Measurements from ENCODE around the gene ZFYVE28. TPM values are rescaled to one million over a fixed set of nuclear protein-coding genes. Genes with fewer than 3 reads are reported as not detected.

ZFYVE28 gene
- total and polyA plus RNA-seq, 5 donors from 2014 or later, result 8.5 to 86.4 (median 17.6) TPM

DNA sequence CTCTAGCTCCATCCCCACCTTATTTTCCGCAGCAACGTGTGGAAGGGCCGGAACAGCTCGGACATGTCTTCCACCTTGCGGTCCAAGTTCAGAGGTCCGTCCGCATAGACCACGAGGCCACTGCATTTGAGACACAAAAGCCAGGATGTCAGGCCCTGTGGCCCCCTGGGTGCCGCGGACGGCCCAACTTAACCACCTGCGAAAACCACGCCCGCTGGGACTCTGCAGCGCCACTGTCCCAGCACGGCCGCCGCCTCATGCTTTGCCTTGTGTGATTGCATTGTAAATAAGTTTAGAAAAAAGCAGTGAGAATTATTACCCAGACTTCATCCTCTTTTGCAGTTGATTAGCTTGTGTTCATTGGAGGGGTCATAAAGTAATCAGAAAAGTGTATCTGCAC is 98.3 kb downstream of the ZFYVE28 start:
- H3K27ac Mint-ChIP-seq, result no peak overlapping the region
- no peak overlapping the region for H3K4me3 ChIP-seq (ENCODE audit: low read depth, low read length)
- no peaks in the 10 kb centered on the region for H3K27me3 ChIP-seq (ENCODE audit: control insufficient read depth, insufficient read depth, low read length)
- H3K4me1 Mint-ChIP-seq, result peaks cover 0 to 2% (median 0%) of the 10 kb centered on the region in 4 donors
- H3K27me3 Mint-ChIP-seq, result peaks cover 4% of the 10 kb centered on the region
- no peaks in the 10 kb centered on the region for H3K4me1 ChIP-seq (ENCODE audit: control insufficient read depth, insufficient read depth, low read length, poor library complexity, severe bottlenecking)
- ATAC-seq (ENCODE audit: low read depth in 2 of 2) (no peak), DNase-seq (no peak)
- peaks cover 0 to 7% (median 0%) of the 10 kb centered on the region in 7 donors for H3K9me3 Mint-ChIP-seq
- H3K27ac ChIP-seq (ENCODE audit: insufficient read depth, low read length, poor library complexity, severe bottlenecking), result no peak overlapping the region
- no peak overlapping the region for H3K4me3 Mint-ChIP-seq
- no peaks in the 10 kb centered on the region for H3K36me3 ChIP-seq (ENCODE audit: control insufficient read depth, insufficient read depth, low read length)
- H3K36me3 Mint-ChIP-seq, result peaks cover 12% of the 10 kb centered on the region
- H3K9me3 ChIP-seq (ENCODE audit: control insufficient read depth in 2 of 2, low read length in 2 of 2), result no peaks in the 10 kb centered on the region

DNA sequence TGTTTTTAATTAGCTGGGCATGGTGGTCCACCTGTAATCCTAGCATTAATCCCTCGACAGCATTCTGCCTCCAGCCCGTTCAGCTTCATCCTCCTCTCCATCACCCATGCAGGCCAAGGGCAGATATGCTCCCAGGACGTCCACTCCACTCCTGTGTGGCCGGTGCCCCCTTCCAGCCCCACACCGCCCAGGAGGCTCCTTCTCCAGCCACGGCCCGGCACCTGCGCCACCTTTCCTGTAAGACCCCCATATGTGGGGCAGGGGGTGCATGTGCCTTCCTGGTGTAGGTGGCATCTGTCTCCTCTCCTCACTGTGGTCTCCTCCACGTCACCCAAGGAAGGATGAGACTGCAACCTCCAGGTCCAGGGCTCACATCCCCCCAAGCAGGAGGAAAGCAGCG is 99.6 kb downstream of the ZFYVE28 start:
- H3K27ac ChIP-seq (ENCODE audit: insufficient read depth, low read length, poor library complexity, severe bottlenecking), result no peak overlapping the region
- DNase-seq, result no peak
- no peaks in the 10 kb centered on the region for H3K9me3 ChIP-seq (ENCODE audit: control insufficient read depth in 2 of 2, low read length in 2 of 2)
- Mint-ChIP-seq H3K36me3 (peaks cover 13% of the 10 kb centered on the region), H3K4me1 (peaks cover 0 to 2% (median 0%) of the 10 kb centered on the region in 4 donors), H3K9me3 (peaks cover 0 to 3% (median 0%) of the 10 kb centered on the region in 7 donors), H3K27me3 (peaks cover 4% of the 10 kb centered on the region), H3K4me3 (no peak overlapping the region), H3K27ac (no peak overlapping the region)
- H3K4me3 ChIP-seq (ENCODE audit: low read depth, low read length), result no peak overlapping the region
- H3K4me1 ChIP-seq (ENCODE audit: control insufficient read depth, insufficient read depth, low read length, poor library complexity, severe bottlenecking), result no peaks in the 10 kb centered on the region
- no peaks in the 10 kb centered on the region for H3K27me3 ChIP-seq (ENCODE audit: control insufficient read depth, insufficient read depth, low read length)
- ATAC-seq (ENCODE audit: low read depth in 2 of 2), result no peak
- H3K36me3 ChIP-seq (ENCODE audit: control insufficient read depth, insufficient read depth, low read length), result no peaks in the 10 kb centered on the region

DNA sequence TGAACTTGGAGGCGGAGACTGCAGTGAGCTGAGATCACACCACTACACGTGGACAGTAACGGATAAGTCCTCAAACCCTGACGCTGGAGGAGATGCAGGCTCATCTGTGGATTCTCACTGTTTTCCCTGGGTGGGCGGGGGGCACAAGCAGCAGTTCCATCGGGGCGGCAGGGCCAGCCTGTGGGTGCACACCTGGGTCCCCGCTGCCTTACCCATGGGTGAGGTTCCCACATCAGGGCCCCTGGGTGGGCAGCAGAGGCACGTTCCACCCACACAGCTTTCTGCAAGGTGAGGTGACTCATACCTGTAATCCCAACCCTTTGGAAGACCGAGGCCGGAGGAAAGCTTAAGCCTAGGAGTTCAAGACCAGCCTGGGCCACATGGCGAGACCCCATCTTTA is 100.0 kb downstream of the ZFYVE28 start:
- peaks cover 4% of the 10 kb centered on the region for H3K27me3 Mint-ChIP-seq
- H3K9me3 ChIP-seq (ENCODE audit: control insufficient read depth in 2 of 2, low read length in 2 of 2), result no peaks in the 10 kb centered on the region
- H3K4me1 Mint-ChIP-seq, result peaks cover 0 to 2% (median 0%) of the 10 kb centered on the region in 4 donors
- H3K36me3 ChIP-seq (ENCODE audit: control insufficient read depth, insufficient read depth, low read length), result no peaks in the 10 kb centered on the region
- no peak overlapping the region for H3K4me3 ChIP-seq (ENCODE audit: low read depth, low read length)
- H3K9me3 Mint-ChIP-seq, result peaks cover 0 to 3% (median 0%) of the 10 kb centered on the region in 7 donors
- H3K36me3 Mint-ChIP-seq, result peaks cover 14% of the 10 kb centered on the region
- no peak for ATAC-seq (ENCODE audit: low read depth in 2 of 2)
- H3K27ac ChIP-seq (ENCODE audit: insufficient read depth, low read length, poor library complexity, severe bottlenecking), result no peak overlapping the region
- H3K27me3 ChIP-seq (ENCODE audit: control insufficient read depth, insufficient read depth, low read length), result no peaks in the 10 kb centered on the region
- DNase-seq, result no peak
- H3K4me3 Mint-ChIP-seq, result no peak overlapping the region
- no peak overlapping the region for H3K27ac Mint-ChIP-seq
- H3K4me1 ChIP-seq (ENCODE audit: control insufficient read depth, insufficient read depth, low read length, poor library complexity, severe bottlenecking), result no peaks in the 10 kb centered on the region

DNA sequence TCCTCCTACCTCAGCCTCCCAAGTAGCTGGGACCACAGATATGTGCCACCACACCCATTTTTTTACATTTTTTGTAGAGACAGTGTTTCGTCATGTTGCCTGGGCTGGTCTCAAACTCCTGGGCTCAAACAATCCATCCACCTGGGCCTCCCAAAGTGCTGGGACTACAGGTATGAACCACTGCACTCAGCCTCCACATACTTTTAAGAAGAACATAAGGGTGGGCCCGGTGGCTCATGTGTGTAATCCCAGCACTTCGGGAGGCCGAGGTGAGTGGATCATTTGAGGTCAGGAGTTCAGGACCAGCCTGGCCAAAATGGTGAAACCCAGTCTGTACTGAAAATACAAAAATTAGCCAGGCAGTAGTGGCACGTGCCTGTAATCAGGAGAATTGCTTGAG is 105.1 kb downstream of the ZFYVE28 start:
- no peak overlapping the region for H3K4me3 Mint-ChIP-seq
- no peaks in the 10 kb centered on the region for H3K4me1 Mint-ChIP-seq
- Histone ChIP-seq H3K9me3 (ENCODE audit: control insufficient read depth in 2 of 2, low read length in 2 of 2) (peaks cover 6 to 14% of the 10 kb centered on the region in 2 experiments), H3K27me3 (ENCODE audit: control insufficient read depth, insufficient read depth, low read length) (no peaks in the 10 kb centered on the region), H3K27ac (ENCODE audit: insufficient read depth, low read length, poor library complexity, severe bottlenecking) (no peak overlapping the region), H3K4me3 (ENCODE audit: low read depth, low read length) (no peak overlapping the region), H3K36me3 (ENCODE audit: control insufficient read depth, insufficient read depth, low read length) (no peaks in the 10 kb centered on the region), H3K4me1 (ENCODE audit: control insufficient read depth, insufficient read depth, low read length, poor library complexity, severe bottlenecking) (no peaks in the 10 kb centered on the region)
- H3K27me3 Mint-ChIP-seq, result peaks cover 4% of the 10 kb centered on the region
- no peak for ATAC-seq (ENCODE audit: low read depth in 2 of 2)
- DNase-seq, result no peak
- peaks cover 20% of the 10 kb centered on the region for H3K36me3 Mint-ChIP-seq
- peaks cover 0 to 24% (median 3%) of the 10 kb centered on the region in 7 donors for H3K9me3 Mint-ChIP-seq
- H3K27ac Mint-ChIP-seq, result no peak overlapping the region

DNA sequence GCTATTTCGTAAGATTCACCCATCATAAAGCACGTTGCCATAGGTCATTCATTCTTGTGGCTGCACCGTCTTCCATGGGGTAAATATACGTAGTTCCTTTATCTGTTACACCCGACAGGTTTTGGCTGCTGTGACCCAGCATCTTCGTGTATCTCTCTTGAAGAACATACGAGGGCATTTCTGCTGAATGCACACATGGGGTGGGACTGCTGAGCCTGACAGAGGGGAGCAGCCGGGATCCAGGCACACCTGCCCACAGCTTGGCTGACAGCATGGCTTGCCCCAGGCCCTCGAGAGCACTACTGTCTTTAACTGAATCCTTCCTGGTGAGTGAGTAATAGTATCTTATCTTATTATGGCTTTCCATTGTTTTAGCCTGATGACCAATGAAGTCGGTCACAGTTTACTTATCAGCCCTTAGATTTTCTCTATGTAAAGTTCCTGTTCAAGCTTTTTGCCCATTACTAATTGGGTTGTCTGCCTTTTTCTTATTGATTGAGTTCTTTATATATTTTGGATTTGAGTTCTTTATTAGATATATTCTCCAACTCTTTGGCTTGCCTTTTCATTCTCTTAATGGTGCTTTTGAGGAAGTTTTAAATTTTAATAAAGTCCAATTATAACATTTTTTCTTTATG is 111.6 kb downstream of the ZFYVE28 start:
- no peak overlapping the region for H3K27ac Mint-ChIP-seq
- peaks cover 0 to 30% (median 4%) of the 10 kb centered on the region in 7 donors for H3K9me3 Mint-ChIP-seq
- Histone ChIP-seq H3K4me1 (ENCODE audit: control insufficient read depth, insufficient read depth, low read length, poor library complexity, severe bottlenecking) (no peaks in the 10 kb centered on the region), H3K27me3 (ENCODE audit: control insufficient read depth, insufficient read depth, low read length) (no peaks in the 10 kb centered on the region), H3K36me3 (ENCODE audit: control insufficient read depth, insufficient read depth, low read length) (peaks cover 3% of the 10 kb centered on the region), H3K4me3 (ENCODE audit: low read depth, low read length) (no peak overlapping the region), H3K27ac (ENCODE audit: insufficient read depth, low read length, poor library complexity, severe bottlenecking) (no peak overlapping the region), H3K9me3 (ENCODE audit: control insufficient read depth in 2 of 2, low read length in 2 of 2) (peaks cover 8 to 14% of the 10 kb centered on the region in 2 experiments)
- H3K36me3 Mint-ChIP-seq, result peaks cover 17% of the 10 kb centered on the region
- H3K27me3 Mint-ChIP-seq, result no peaks in the 10 kb centered on the region
- DNase-seq (no peak), ATAC-seq (ENCODE audit: low read depth in 2 of 2) (no peak)
- H3K4me1 Mint-ChIP-seq, result peaks cover 0 to 4% (median under 1%) of the 10 kb centered on the region in 4 donors
- no peak overlapping the region for H3K4me3 Mint-ChIP-seq

DNA sequence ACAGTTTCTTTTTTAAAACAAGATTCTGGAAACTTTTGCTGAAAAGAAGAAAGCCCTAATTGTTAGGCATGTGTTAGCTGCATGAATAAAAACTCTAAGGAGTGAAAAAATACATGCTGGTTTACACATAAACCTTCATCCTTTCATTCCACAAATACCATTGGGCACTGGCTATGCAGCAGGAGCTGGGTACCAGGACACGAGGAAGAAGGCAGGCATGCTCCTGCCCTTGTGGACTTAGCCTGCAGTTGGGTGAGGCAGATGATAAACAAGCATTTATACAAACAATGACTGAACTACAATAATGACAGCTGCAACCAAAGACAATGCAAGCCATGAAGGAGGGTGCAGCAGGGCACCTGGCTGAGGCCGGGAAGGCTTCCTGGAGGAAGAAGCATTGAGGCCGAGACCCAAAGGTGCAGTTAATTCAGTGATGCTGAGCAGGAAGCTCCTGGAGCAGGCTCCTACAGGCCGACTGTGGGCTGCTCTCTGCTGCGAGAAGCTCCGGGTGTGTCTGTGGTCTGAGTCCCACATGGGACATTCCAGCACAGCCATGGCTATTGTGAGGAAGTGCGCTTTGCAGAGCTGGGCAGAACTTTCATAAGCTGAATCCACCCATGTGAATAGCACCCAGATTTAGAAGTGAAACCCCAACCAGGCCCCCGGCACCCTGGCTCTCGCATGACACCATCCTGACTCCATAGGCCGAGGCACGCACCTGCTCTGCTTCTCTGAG is 112.5 kb downstream of the ZFYVE28 start:
- no peaks in the 10 kb centered on the region for H3K27me3 ChIP-seq (ENCODE audit: control insufficient read depth, insufficient read depth, low read length)
- no peaks in the 10 kb centered on the region for H3K4me1 ChIP-seq (ENCODE audit: control insufficient read depth, insufficient read depth, low read length, poor library complexity, severe bottlenecking)
- Mint-ChIP-seq H3K27me3 (no peaks in the 10 kb centered on the region), H3K36me3 (peaks cover 17% of the 10 kb centered on the region), H3K4me3 (no peak overlapping the region), H3K4me1 (peaks cover 0 to 4% (median under 1%) of the 10 kb centered on the region in 4 donors), H3K27ac (no peak overlapping the region), H3K9me3 (peaks cover 0 to 23% (median 4%) of the 10 kb centered on the region in 7 donors)
- DNase-seq (no peak), ATAC-seq (ENCODE audit: low read depth in 2 of 2) (no peak)
- H3K27ac ChIP-seq (ENCODE audit: insufficient read depth, low read length, poor library complexity, severe bottlenecking), result no peak overlapping the region
- peaks cover 2 to 6% of the 10 kb centered on the region in 2 experiments for H3K9me3 ChIP-seq (ENCODE audit: control insufficient read depth in 2 of 2, low read length in 2 of 2)
- peaks cover 5% of the 10 kb centered on the region for H3K36me3 ChIP-seq (ENCODE audit: control insufficient read depth, insufficient read depth, low read length)
- H3K4me3 ChIP-seq (ENCODE audit: low read depth, low read length), result no peak overlapping the region

DNA sequence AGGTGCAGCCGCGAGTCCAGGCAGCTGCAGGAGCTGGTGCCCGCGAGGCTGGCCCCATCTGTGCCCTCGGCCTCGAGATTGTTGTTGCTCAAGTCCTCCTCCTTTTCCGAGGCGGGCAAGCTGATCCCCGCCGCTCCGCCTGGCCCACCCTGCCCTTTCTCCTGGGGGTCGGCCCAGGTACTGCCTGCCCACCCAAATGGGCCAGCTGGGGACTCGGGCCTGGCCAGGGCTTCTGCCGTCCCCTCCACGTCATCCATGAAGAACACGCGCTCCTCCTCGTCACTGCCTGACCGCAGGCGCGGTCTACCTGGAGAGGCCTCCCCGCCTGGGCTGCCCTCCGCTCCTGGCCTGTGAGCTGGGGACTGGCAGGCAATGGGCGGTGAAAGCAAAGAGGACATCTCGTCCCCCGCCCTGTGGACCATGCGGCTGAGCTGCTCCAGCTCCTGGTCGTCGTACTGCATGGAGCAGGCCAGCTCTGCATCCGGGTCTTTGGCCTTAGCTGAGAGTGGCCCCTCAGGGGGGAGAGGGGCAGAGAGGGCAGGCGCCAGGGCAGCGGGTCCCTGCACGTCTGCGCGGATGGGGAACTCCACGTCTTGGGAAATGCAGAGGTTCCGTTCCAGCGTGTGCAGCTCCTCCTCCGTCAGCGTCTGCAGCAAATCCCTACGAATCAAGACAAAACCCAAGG is 113.4 kb downstream of the ZFYVE28 start:
- ATAC-seq (ENCODE audit: low read depth in 2 of 2) (no peak), DNase-seq (no peak)
- Histone ChIP-seq H3K27ac (ENCODE audit: insufficient read depth, low read length, poor library complexity, severe bottlenecking) (no peak overlapping the region), H3K9me3 (ENCODE audit: control insufficient read depth in 2 of 2, low read length in 2 of 2) (peaks cover 0 to 2% of the 10 kb centered on the region in 2 experiments), H3K27me3 (ENCODE audit: control insufficient read depth, insufficient read depth, low read length) (no peaks in the 10 kb centered on the region), H3K4me3 (ENCODE audit: low read depth, low read length) (no peak overlapping the region), H3K36me3 (ENCODE audit: control insufficient read depth, insufficient read depth, low read length) (peaks cover 5% of the 10 kb centered on the region), H3K4me1 (ENCODE audit: control insufficient read depth, insufficient read depth, low read length, poor library complexity, severe bottlenecking) (no peaks in the 10 kb centered on the region)
- Mint-ChIP-seq H3K4me1 (peaks cover 0 to 4% (median under 1%) of the 10 kb centered on the region in 4 donors), H3K36me3 (peaks cover 19% of the 10 kb centered on the region), H3K27ac (no peak overlapping the region), H3K9me3 (peaks cover 0 to 17% (median 4%) of the 10 kb centered on the region in 7 donors), H3K4me3 (no peak overlapping the region), H3K27me3 (no peaks in the 10 kb centered on the region)

Data from CD4-positive, CD25-positive, alpha-beta regulatory T cell (primary cell).